Measurements from ENCODE around the gene CRY2. TPM values are rescaled to one million over a fixed set of nuclear protein-coding genes. Genes with fewer than 3 reads are reported as not detected.
"Not testable (repeated sequence)": the region's sequence is repeated elsewhere in the genome, so short reads cannot be mapped to it uniquely, and the experiment has no call there.

CRY2 gene
- total and polyA plus RNA-seq, 8 donors: 26.6 to 42.3 (median 31.2) TPM

DNA sequence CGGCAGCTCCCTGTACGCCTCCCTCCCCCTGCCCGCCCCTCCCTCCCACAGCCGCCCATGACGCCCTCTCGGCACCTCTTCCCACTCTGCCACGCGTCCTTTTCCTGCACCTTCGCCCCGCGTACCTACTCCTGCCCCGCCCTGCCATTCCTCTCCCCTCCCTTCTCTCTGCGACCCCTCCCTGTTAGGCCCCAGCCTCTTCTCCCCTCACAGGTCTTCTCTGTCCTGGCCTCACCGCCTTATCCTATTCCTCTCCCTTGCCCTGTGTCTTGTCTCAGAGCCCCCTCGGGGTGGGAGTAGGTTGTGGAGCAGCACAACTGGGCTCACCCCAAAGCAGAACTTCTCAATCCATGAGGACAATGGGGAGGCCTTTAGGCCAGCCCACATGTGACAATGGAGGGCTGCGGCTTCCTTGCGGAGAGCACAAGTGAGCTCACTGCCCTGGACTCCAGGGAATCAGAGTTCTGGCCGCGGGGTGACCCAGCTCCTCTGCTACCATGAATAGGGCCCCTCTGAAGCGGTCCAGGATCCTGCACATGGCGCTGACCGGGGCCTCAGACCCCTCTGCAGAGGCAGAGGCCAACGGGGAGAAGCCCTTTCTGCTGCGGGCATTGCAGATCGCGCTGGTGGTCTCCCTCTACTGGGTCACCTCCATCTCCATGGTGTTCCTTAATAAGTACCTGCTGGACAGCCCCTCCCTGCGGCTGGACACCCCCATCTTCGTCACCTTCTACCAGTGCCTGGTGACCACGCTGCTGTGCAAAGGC is 41.8 kb upstream of the CRY2 start:
- ATAC-seq (peak; percentile 46), DNase-seq (peak in 2 of 4 donors; percentile 40 to 62)
- Histone ChIP-seq H3K4me3 (peak overlapping the region; percentile 70 to 88), H3K4me1 (peaks cover 28 to 58% of the 10 kb centered on the region in 2 donors), H3K36me3 (peaks cover 0 to 27% of the 10 kb centered on the region in 2 donors), H3K27me3 (peaks cover 0 to 3% of the 10 kb centered on the region in 2 donors), H3K27ac (peak overlapping the region; percentile 89 to 92), H3K9me3 (no peaks in the 10 kb centered on the region)
- TF ChIP-seq, protein P1, sequence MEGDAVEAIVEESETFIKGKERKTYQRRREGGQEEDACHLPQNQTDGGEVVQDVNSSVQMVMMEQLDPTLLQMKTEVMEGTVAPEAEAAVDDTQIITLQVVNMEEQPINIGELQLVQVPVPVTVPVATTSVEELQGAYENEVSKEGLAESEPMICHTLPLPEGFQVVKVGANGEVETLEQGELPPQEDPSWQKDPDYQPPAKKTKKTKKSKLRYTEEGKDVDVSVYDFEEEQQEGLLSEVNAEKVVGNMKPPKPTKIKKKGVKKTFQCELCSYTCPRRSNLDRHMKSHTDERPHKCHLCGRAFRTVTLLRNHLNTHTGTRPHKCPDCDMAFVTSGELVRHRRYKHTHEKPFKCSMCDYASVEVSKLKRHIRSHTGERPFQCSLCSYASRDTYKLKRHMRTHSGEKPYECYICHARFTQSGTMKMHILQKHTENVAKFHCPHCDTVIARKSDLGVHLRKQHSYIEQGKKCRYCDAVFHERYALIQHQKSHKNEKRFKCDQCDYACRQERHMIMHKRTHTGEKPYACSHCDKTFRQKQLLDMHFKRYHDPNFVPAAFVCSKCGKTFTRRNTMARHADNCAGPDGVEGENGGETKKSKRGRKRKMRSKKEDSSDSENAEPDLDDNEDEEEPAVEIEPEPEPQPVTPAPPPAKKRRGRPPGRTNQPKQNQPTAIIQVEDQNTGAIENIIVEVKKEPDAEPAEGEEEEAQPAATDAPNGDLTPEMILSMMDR (IDR thresholded peaks at IDR 0.05): peak in 1 of 2 donors; percentile 3
- intact Hi-C loops (cut with DNase I): no loop called here

DNA sequence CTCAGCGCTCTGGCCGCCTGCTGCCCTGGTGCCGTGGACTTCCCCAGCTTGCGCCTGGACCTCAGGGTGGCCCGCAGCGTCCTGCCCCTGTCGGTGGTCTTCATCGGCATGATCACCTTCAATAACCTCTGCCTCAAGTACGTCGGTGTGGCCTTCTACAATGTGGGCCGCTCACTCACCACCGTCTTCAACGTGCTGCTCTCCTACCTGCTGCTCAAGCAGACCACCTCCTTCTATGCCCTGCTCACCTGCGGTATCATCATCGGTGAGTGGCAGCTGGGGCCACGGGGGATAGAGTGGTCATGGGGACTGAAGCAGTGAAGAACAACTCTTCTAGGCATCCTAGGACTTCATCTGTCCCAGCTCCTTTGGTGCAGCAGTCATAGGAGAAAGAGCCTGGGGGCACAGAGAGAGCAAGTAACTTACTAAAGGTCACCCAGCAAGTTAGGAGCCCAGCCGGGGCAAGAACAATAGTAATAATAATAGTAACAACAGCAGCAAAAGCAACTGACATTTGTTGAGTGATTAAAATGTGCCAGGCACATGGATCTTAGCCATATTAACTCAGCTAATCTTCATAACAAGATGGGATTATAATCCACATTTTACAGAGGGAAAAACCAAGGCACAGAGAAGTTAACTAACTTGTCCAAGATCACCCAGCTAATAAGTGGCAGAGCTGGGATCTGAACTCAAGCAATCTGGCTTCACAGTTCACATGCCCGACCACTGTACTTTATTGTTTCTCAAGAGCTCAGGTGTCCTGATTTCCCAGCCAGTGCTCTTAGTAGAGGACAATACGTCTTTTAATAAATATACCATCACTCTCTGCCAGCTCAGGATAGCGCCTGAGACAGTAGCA is 41.0 kb upstream of the CRY2 start:
- H3K36me3 ChIP-seq: peaks cover 0 to 35% of the 10 kb centered on the region in 2 donors
- no peak for DNase-seq
- peaks cover 28 to 58% of the 10 kb centered on the region in 2 donors for H3K4me1 ChIP-seq
- H3K9me3 ChIP-seq: no peaks in the 10 kb centered on the region
- H3K27me3 ChIP-seq: peaks cover 0 to 3% of the 10 kb centered on the region in 2 donors
- ATAC-seq: no peak
- intact Hi-C loops (cut with DNase I): no loop called here
- peak overlapping the region; percentile 70 to 88 for H3K4me3 ChIP-seq
- TF ChIP-seq, protein P1 (IDR thresholded peaks at IDR 0.05): no peak
- no peak overlapping the region for H3K27ac ChIP-seq

DNA sequence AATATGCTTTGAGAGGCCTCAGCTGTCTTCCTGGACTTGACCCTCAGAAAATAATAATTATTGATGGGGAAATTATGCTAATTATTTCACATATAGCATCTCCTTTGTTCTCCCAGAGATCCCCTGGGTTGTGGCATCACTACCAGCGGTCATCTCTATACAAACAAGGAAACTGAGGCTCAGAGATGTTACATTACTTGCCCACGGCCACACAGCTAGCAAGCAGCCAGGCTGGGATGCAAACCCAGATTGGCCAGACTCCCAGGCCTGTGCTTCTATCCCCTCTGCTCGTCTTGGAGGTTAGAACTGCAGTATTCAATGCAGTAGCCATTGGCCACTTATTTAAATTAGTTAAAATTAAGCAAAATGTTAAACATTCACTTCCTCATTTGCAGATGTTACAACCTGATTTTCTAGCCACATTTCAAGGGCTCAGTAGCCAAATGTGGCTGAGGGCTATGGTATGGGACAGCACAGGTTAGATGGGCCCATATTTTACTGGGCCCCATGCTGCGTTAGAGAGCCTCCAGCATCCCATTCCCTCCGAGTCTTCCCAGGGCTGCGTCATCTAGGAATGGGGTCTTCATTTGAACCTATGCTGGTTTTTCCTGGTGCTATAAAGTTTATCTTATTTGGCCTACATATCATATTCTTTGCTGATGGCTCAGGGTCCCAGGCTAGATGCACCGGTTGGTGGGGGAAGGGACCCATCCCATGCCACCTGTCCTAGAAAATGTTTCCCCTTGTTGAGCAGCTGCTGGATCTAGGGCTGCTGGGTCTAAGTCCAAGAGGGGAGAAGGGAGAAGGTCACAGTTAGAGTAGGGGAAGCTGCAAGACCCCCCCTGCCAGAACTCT is 40.1 kb upstream of the CRY2 start:
- Histone ChIP-seq H3K27ac (no peak overlapping the region), H3K4me3 (peak overlapping the region in 1 of 2 donors; percentile 88), H3K27me3 (peaks cover 0 to 3% of the 10 kb centered on the region in 2 donors), H3K9me3 (no peaks in the 10 kb centered on the region), H3K4me1 (peaks cover 28 to 55% of the 10 kb centered on the region in 2 donors), H3K36me3 (peaks cover 0 to 44% of the 10 kb centered on the region in 2 donors)
- intact Hi-C loops (cut with DNase I): no loop called here
- TF ChIP-seq, protein P1 (IDR thresholded peaks at IDR 0.05): no peak
- no peak for ATAC-seq
- DNase-seq: no peak

DNA sequence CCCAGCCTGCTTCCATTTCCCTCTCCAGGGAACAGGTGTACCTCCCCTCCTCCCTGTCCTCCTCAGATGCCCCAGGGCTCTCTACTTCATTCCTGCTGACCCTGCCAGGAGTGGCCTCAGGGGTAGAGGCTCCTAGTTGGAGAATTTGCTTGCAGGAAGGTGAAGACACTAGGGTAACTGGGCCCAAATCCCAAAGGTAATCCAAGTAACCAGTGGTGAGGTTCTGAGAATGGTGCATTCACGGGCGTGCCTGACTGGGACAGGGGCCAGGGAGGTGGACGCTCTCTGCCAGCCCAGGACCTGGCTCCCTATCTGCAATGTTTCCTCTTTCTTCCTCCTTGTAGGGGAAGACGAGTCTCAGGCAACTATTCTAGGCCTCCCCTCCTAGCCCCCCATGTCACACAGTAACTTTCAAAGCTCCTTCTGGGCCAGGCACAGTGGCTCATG is 39.5 kb upstream of the CRY2 start:
- DNase-seq: no peak
- H3K9me3 ChIP-seq: no peaks in the 10 kb centered on the region
- peak overlapping the region in 1 of 2 donors; percentile 88 for H3K4me3 ChIP-seq
- no peak for ATAC-seq
- H3K36me3 ChIP-seq: peaks cover 0 to 50% of the 10 kb centered on the region in 2 donors
- intact Hi-C loops (cut with DNase I): no loop called here
- no peak overlapping the region for H3K27ac ChIP-seq
- peaks cover 0 to 3% of the 10 kb centered on the region in 2 donors for H3K27me3 ChIP-seq
- H3K4me1 ChIP-seq: peaks cover 28 to 55% of the 10 kb centered on the region in 2 donors
- TF ChIP-seq, protein P1 (IDR thresholded peaks at IDR 0.05): no peak

DNA sequence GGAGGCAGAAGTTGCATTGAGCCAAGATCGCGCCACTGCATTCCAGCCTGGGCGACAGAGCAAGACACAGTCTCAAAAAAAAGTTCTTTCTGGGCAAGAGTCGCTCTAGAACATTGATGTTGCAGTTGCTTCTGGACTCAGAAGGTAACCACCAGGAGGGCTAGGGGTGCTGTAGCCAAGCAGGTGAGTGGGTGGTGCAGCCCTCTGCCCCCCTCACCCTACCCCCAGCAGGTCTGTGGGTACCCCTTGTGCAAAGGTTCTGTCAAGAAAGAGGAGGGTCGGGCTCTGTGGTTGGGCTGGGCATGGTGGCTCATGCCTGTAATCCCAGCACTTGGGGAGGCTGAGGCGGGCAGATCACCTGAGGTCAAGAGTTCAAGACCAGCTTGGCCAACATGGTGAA is 38.8 kb upstream of the CRY2 start:
- H3K27me3 ChIP-seq; ATAC-seq; H3K9me3 ChIP-seq; intact Hi-C loops (cut with DNase I); H3K27ac ChIP-seq; H3K4me3 ChIP-seq; DNase-seq: not testable (repeated sequence)
- Histone ChIP-seq H3K4me1 (peaks cover 28 to 51% of the 10 kb centered on the region in 2 donors), H3K36me3 (peaks cover 0 to 50% of the 10 kb centered on the region in 2 donors)

All from left lung (tissue), 10 donors.